Posterior cingulate gyrus (tissue), 11 donors: ENCODE data around the gene HAVCR1.
"Not testable (repeated sequence)": the region's sequence is repeated elsewhere in the genome, so short reads cannot be mapped to it uniquely, and the experiment has no call there.

Experiments used
- DNase-seq, 10 donors: peaks; one replicate each; pipeline versions ENCODE4 v3.0.0 to v3.0.0-alpha.2; 2020 to 2021; ENCODE audit warnings: mixed read lengths in 3 of 10
- intact Hi-C: fragments of 100-400 bp; cut with DNase I; formaldehyde crosslinking; loops from one replicate; pipeline ENCODE4 v1.15.1; 2023

HAVCR1 gene

GRCh38 chr5:157059093-157059539 is at the start of gene HAVCR1:
Gene HAVCR1 (minus strand): TSS chr5:157059116. CDS start chr5:157057943, 1,173 bp downstream.
- intact Hi-C loops, result no loop called here
- peak in 1 of 10 donors; percentile 8 for DNase-seq

- no peak for DNase-seq
- intact Hi-C loops, result no loop called here
Measured at GRCh38 chr5:157107508-157107907, 48.6 kb upstream of the HAVCR1 start.

GRCh38 chr5:157106630-157107461 is 47.9 kb upstream of the HAVCR1 start:
- intact Hi-C loops, result no loop called here
- DNase-seq, result peak in 1 of 10 donors; percentile 12

GRCh38 chr5:157100140-157100679 is 41.3 kb upstream of the HAVCR1 start:
- intact Hi-C loops, result no loop called here
- no peak for DNase-seq

GRCh38 chr5:157088342-157088990 is 29.6 kb upstream of the HAVCR1 start:
- intact Hi-C loops, result no loop called here
- DNase-seq, result no peak

- intact Hi-C loops, result no loop called here
- no peak for DNase-seq
Measured at GRCh38 chr5:157086751-157087359, 27.9 kb upstream of the HAVCR1 start.

- intact Hi-C loops, result no loop called here
- no peak for DNase-seq
Measured at GRCh38 chr5:157085930-157086329, 27.0 kb upstream of the HAVCR1 start.

GRCh38 chr5:157080286-157080685 is 21.4 kb upstream of the HAVCR1 start:
- DNase-seq, result no peak
- intact Hi-C loops, result no loop called here

- peak in 4 of 10 donors; percentile 8 to 43 (median 16) for DNase-seq
- intact Hi-C loops, result no loop called here
Measured at GRCh38 chr5:157076558-157076957, 17.6 kb upstream of the HAVCR1 start.

GRCh38 chr5:157072508-157072907 is 13.6 kb upstream of the HAVCR1 start:
- intact Hi-C loops, result no loop called here
- DNase-seq, result peak in 1 of 10 donors; percentile 0

GRCh38 chr5:157069949-157070348 is 11.0 kb upstream of the HAVCR1 start:
- no peak for DNase-seq
- intact Hi-C loops, result no loop called here

GRCh38 chr5:157068785-157069184 is 9.9 kb upstream of the HAVCR1 start:
- intact Hi-C loops, result no loop called here
- peak in 1 of 10 donors; percentile 8 for DNase-seq

- intact Hi-C loops, result no loop called here
Measured at GRCh38 chr5:157068339-157068738, 9.4 kb upstream of the HAVCR1 start.

GRCh38 chr5:157067005-157067404 is 8.1 kb upstream of the HAVCR1 start:
- DNase-seq, result peak in 1 of 10 donors; percentile 0
- intact Hi-C loops, result no loop called here

More at GRCh38 chr5:157068339-157068738, 9.4 kb upstream of the HAVCR1 start:
- DNase-seq, result peak in 1 of 10 donors; percentile 40

- DNase-seq, result peak in 1 of 10 donors; percentile 2
- intact Hi-C loops, result no loop called here
Measured at GRCh38 chr5:157066080-157066479, 7.2 kb upstream of the HAVCR1 start.

GRCh38 chr5:157063776-157064430 is 5.0 kb upstream of the HAVCR1 start:
- intact Hi-C loops, result no loop called here

GRCh38 chr5:157059891-157060290 is 975 bp upstream of the HAVCR1 start:
- DNase-seq, result peak in 1 of 10 donors; percentile 18
- intact Hi-C loops, result no loop called here

More at GRCh38 chr5:157063776-157064430, 5.0 kb upstream of the HAVCR1 start:
- DNase-seq, result peak in 1 of 10 donors; percentile 4

GRCh38 chr5:157057459-157058370 is 1.2 kb downstream of the HAVCR1 start:
- intact Hi-C loops, result no loop called here
- peak in 1 of 10 donors; percentile 43 for DNase-seq

- DNase-seq, result peak in 1 of 10 donors; percentile 11
- intact Hi-C loops, result not testable (repeated sequence)
Measured at GRCh38 chr5:157056848-157057247, 2.1 kb downstream of the HAVCR1 start.
